HepG2 (cell line): ENCODE results near the gene PIGN. TPM values are rescaled to one million over a fixed set of nuclear protein-coding genes. Genes with fewer than 3 reads are reported as not detected.
A peak's percentile ranks its signal among the peaks of the same experiment; 100 is the strongest.

Source experiments
- DNMT1 ChIP-seq: sonication (generic); formaldehyde crosslinking; IDR thresholded peaks from 2 replicates; pipeline ENCODE4 v1.5.1; 2020; ENCODE audit warnings: mild to moderate bottlenecking, missing genetic modification reagents
- HBP1 ChIP-seq: IDR thresholded peaks from 2 replicates; pipeline ENCODE4 v1.6.1; 2016; ENCODE audit warnings: low read depth, control low read depth
- LBX2 ChIP-seq: sonication (generic); formaldehyde crosslinking; IDR thresholded peaks from 2 replicates; pipeline ENCODE4 v1.5.0; 2020; ENCODE audit warnings: missing genetic modification reagents, mild to moderate bottlenecking, borderline replicate concordance
- NFKB2 ChIP-seq: sonication (generic); formaldehyde crosslinking; IDR thresholded peaks from 2 replicates; pipeline ENCODE4 v1.4.0; 2020; ENCODE audit warnings: missing genetic modification reagents, borderline replicate concordance
- RAD21 ChIP-seq: fragments of 450-650 bp; formaldehyde crosslinking; IDR thresholded peaks from 2 replicates; pipeline ENCODE4 v1.5.0; 2020; ENCODE audit warnings: mild to moderate bottlenecking
- SCMH1 ChIP-seq: sonication (generic); formaldehyde crosslinking; IDR thresholded peaks from 2 replicates; pipeline ENCODE4 v1.9.0; 2021; ENCODE audit warnings: missing genetic modification reagents, mild to moderate bottlenecking, borderline replicate concordance
- U2AF1 ChIP-seq: fragments of 200-400 bp; formaldehyde crosslinking; optimal IDR thresholded peaks from 2 replicates; pipeline ENCODE3; 2017; ENCODE audit warnings: mild to moderate bottlenecking, low read depth, low read length
- XBP1 ChIP-seq: sonication (generic); formaldehyde crosslinking; IDR thresholded peaks from 2 replicates; pipeline ENCODE4 v1.5.0; 2020; ENCODE audit warnings: missing genetic modification reagents
- ZBTB3 ChIP-seq: sonication (generic); formaldehyde crosslinking; IDR thresholded peaks from 2 replicates; pipeline ENCODE4 v1.4.0; 2020; ENCODE audit warnings: low read depth, mild to moderate bottlenecking, moderate library complexity, missing genetic modification reagents, borderline replicate concordance
- ZFY ChIP-seq: sonication (generic); formaldehyde crosslinking; IDR thresholded peaks from 2 replicates; pipeline ENCODE4 v1.4.0; 2020; ENCODE audit warnings: missing genetic modification reagents
- ZNF143 ChIP-seq: sonication (generic); formaldehyde crosslinking; IDR thresholded peaks from 2 replicates; pipeline ENCODE4 v1.4.0; 2020; ENCODE audit warnings: missing genetic modification reagents
- ZSCAN29 ChIP-seq: sonication (generic); formaldehyde crosslinking; conservative IDR thresholded peaks from 2 replicates; pipeline ENCODE4 v1.4.0; 2020; ENCODE audit warnings: mild to moderate bottlenecking, missing genetic modification reagents
- ZXDC ChIP-seq: sonication (generic); formaldehyde crosslinking; IDR thresholded peaks from 2 replicates; pipeline ENCODE4 v1.5.0; 2020; ENCODE audit warnings: mild to moderate bottlenecking, missing genetic modification reagents
- polyA plus RNA-seq, 8 experiments: library from polyadenylated mRNA; depleted of rRNA in 3 of 8; stranded (reverse) in 7 of 8; unstranded in 1 of 8; fragments of >200 nt; fragmentation: Illumina TruSeq in 4 of 8; extraction: Trizol in 4 of 8; gene quantifications; 2 replicates each; pipeline versions ENCODE4 v1.2.1 to v1.2.3, GENCODE V29; 2011 to 2016; ENCODE audit warnings: low read depth in 4 of 8, missing spikeins in 1 of 8, mixed read lengths in 1 of 8; ENCODE audit not compliant: insufficient read depth in 1 of 8
- total RNA-seq, 5 experiments: library from RNA; depleted of rRNA; stranded (reverse); fragments of >200 nt; fragmentation: Illumina TruSeq; extraction: Trizol; gene quantifications; 2 replicates each; pipeline ENCODE4 v1.2.3, GENCODE V29; 2016; ENCODE audit warnings: low read depth in 1 of 5
- TF ChIP-seq, protein P1 (sequence below): sonication (generic); formaldehyde crosslinking; IDR thresholded peaks from 2 replicates; pipeline ENCODE4 v1.8.0; 2022; ENCODE audit warnings: mild to moderate bottlenecking, missing genetic modification reagents
- TF ChIP-seq, protein P2 (sequence below), 2 experiments: fragments of 450-650 bp in 1 of 2; sonication (generic) in 1 of 2; formaldehyde crosslinking in 1 of 2; IDR thresholded peaks; 2 replicates each; pipeline versions ENCODE4 v1.6.1 to v1.8.0; 2016 to 2022; ENCODE audit warnings: antibody characterized with exemption in 1 of 2, mild to moderate bottlenecking in 1 of 2, missing genetic modification reagents in 1 of 2

PIGN gene
- total and polyA plus RNA-seq, 2 of the 13 experiments (the other 11 are each of a cell fraction or from before 2014, with no cell fraction given), result 15.5 to 33.6 TPM

- TF ChIP-seq LBX2 (CRISPR knock-in tag), result no peak
- TF ChIP-seq RAD21 (CRISPR knock-in tag), result no peak; the same call in 1 of the 2 replicates
- TF ChIP-seq U2AF1, result no peak
- TF ChIP-seq, protein P1, sequence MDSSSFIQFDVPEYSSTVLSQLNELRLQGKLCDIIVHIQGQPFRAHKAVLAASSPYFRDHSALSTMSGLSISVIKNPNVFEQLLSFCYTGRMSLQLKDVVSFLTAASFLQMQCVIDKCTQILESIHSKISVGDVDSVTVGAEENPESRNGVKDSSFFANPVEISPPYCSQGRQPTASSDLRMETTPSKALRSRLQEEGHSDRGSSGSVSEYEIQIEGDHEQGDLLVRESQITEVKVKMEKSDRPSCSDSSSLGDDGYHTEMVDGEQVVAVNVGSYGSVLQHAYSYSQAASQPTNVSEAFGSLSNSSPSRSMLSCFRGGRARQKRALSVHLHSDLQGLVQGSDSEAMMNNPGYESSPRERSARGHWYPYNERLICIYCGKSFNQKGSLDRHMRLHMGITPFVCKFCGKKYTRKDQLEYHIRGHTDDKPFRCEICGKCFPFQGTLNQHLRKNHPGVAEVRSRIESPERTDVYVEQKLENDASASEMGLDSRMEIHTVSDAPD, result no peak
- TF ChIP-seq HBP1 (CRISPR knock-in tag), result no peak
- TF ChIP-seq DNMT1 (CRISPR knock-in tag), result 0 out of 2 replicates have a peak, but pooled peaks have one; percentile 12
- TF ChIP-seq ZBTB3 (CRISPR knock-in tag), result no peak
- TF ChIP-seq, protein P2, sequence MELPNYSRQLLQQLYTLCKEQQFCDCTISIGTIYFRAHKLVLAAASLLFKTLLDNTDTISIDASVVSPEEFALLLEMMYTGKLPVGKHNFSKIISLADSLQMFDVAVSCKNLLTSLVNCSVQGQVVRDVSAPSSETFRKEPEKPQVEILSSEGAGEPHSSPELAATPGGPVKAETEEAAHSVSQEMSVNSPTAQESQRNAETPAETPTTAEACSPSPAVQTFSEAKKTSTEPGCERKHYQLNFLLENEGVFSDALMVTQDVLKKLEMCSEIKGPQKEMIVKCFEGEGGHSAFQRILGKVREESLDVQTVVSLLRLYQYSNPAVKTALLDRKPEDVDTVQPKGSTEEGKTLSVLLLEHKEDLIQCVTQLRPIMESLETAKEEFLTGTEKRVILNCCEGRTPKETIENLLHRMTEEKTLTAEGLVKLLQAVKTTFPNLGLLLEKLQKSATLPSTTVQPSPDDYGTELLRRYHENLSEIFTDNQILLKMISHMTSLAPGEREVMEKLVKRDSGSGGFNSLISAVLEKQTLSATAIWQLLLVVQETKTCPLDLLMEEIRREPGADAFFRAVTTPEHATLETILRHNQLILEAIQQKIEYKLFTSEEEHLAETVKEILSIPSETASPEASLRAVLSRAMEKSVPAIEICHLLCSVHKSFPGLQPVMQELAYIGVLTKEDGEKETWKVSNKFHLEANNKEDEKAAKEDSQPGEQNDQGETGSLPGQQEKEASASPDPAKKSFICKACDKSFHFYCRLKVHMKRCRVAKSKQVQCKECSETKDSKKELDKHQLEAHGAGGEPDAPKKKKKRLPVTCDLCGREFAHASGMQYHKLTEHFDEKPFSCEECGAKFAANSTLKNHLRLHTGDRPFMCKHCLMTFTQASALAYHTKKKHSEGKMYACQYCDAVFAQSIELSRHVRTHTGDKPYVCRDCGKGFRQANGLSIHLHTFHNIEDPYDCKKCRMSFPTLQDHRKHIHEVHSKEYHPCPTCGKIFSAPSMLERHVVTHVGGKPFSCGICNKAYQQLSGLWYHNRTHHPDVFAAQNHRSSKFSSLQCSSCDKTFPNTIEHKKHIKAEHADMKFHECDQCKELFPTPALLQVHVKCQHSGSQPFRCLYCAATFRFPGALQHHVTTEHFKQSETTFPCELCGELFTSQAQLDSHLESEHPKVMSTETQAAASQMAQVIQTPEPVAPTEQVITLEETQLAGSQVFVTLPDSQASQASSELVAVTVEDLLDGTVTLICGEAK (IDR thresholded peaks at IDR 0.05), result no peak
- TF ChIP-seq, protein P2 (CRISPR knock-in tag; IDR thresholded peaks at IDR 0.05), result peak; percentile 33; the same call in 1 of the 2 replicates
- no peak for TF ChIP-seq ZSCAN29 (CRISPR knock-in tag)
- 0 out of 2 replicates have a peak, but pooled peaks have one; percentile 45 for TF ChIP-seq NFKB2 (CRISPR knock-in tag)
- no peak for TF ChIP-seq SCMH1 (CRISPR knock-in tag)
- no peak for TF ChIP-seq ZNF143 (CRISPR knock-in tag)
- TF ChIP-seq XBP1 (CRISPR knock-in tag), result no peak
- 0 out of 2 replicates have a peak, but pooled peaks have one; percentile 59 for TF ChIP-seq ZXDC
- peak; percentile 60; the same call in 1 of the 2 replicates for TF ChIP-seq ZFY (CRISPR knock-in tag)
Observed at GRCh38 chr18:62186499-62186773, 420 bp downstream of the PIGN start (continued).
